SK-N-SH (cell line): ENCODE measurements around the gene ALDH7A1. TPM values are rescaled to one million over a fixed set of nuclear protein-coding genes. Genes with fewer than 3 reads are reported as not detected.

Experiments used
- CTCF ChIA-PET: fragments of 300-600, 350-600 bp; formaldehyde crosslinking; extraction: SDS; loops from one replicate; lab custom pipeline; 2021; lab: Yijun Ruan, JAX
- POLR2A ChIA-PET: fragments of 350-600 bp; sonication (Branson Sonifier 250); formaldehyde crosslinking; extraction: SDS; loops from one replicate; lab custom pipeline; 2020; ENCODE audit warnings: antibody characterized with exemption, inconsistent platforms; lab: Yijun Ruan, JAX
- DNase-seq: peaks from one replicate; pipeline ENCODE4 v3.0.0; 2012
- H2AFZ ChIP-seq: fragments of 200-600 bp; sonication (generic); 2 replicates; pipeline ENCODE4 v1.8.1; 2016; ENCODE audit warnings: antibody characterized with exemption, mild to moderate bottlenecking, low read depth
- H3F3A ChIP-seq: fragments of 200-600 bp; sonication (generic); replicated peaks from 2 replicates; pipeline ENCODE3; 2016; ENCODE audit warnings: antibody characterized with exemption, mild to moderate bottlenecking; ENCODE audit not compliant: insufficient read depth
- H3K27ac ChIP-seq, 2 experiments: fragments of 200-500 bp in 1 of 2; fragments of 200-600 bp in 1 of 2; sonication (Bioruptor generic) in 1 of 2; sonication (generic), shearing (Covaris generic) in 1 of 2; 2 replicates each; pipeline versions ENCODE4 v1.5.1 to v1.6.1; 2014 to 2016; ENCODE audit warnings: low read depth in 2 of 2, inconsistent platforms in 1 of 2, low read length in 1 of 2, mild to moderate bottlenecking in 1 of 2, mixed read lengths in 1 of 2
- H3K27me3 ChIP-seq: fragments of 200-600 bp; sonication (generic), shearing (Covaris generic); 2 replicates; pipeline ENCODE4 v1.6.1; 2016; ENCODE audit warnings: mixed run types; ENCODE audit not compliant: insufficient read depth
- H3K36me3 ChIP-seq, 2 experiments: fragments of 200-500 bp in 1 of 2; fragments of 200-600 bp in 1 of 2; sonication (Bioruptor generic) in 1 of 2; sonication (generic) in 1 of 2; replicated peaks in 1 of 2; 2 replicates each; pipeline versions ENCODE3 to v1.5.1; 2014 to 2016; ENCODE audit warnings: low read length in 1 of 2, mild to moderate bottlenecking in 1 of 2; ENCODE audit not compliant: insufficient read depth in 2 of 2, control insufficient read depth in 1 of 2
- H3K4me1 ChIP-seq, 2 experiments: fragments of 200-500 bp in 1 of 2; fragments of 200-600 bp in 1 of 2; sonication (Bioruptor generic) in 1 of 2; sonication (generic), shearing (Covaris generic) in 1 of 2; 2 replicates each; pipeline versions ENCODE4 v1.5.1 to v1.6.1; 2014 to 2016; ENCODE audit warnings: low read depth in 1 of 2, low read length in 1 of 2, mixed run types in 1 of 2; ENCODE audit not compliant: insufficient read depth in 2 of 2, control insufficient read depth in 1 of 2
- H3K4me2 ChIP-seq: fragments of 200-600 bp; sonication (generic), shearing (Covaris generic); 2 replicates; pipeline ENCODE4 v1.6.1; 2017; ENCODE audit warnings: mixed run types
- H3K4me3 ChIP-seq, 2 experiments: fragments of 200-500 bp in 1 of 2; fragments of 200-600 bp in 1 of 2; sonication (Bioruptor generic) in 1 of 2; sonication (generic), shearing (Covaris generic) in 1 of 2; 2 replicates each; pipeline versions ENCODE4 v1.5.1 to v1.8.1; 2014 to 2016; ENCODE audit warnings: low read depth in 2 of 2, inconsistent platforms in 1 of 2, low read length in 1 of 2, mild to moderate bottlenecking in 1 of 2, mixed read lengths in 1 of 2, moderate library complexity in 1 of 2
- H3K79me2 ChIP-seq: fragments of 200-600 bp; sonication (generic); 2 replicates; pipeline ENCODE4 v1.8.1; 2017; ENCODE audit warnings: mild to moderate bottlenecking; ENCODE audit not compliant: insufficient read depth
- H3K9ac ChIP-seq: fragments of 200-600 bp; sonication (generic); 2 replicates; pipeline ENCODE4 v1.6.1; 2017; ENCODE audit warnings: mixed run types
- H3K9me2 ChIP-seq: fragments of 200-600 bp; sonication (generic); 2 replicates; pipeline ENCODE4 v1.6.1; 2017; ENCODE audit warnings: mixed run types
- H3K9me3 ChIP-seq: fragments of 200-600 bp; sonication (generic); 2 replicates; pipeline ENCODE4 v1.6.1; 2017; ENCODE audit warnings: mixed run types, mild to moderate bottlenecking, moderate library complexity
- H4K20me1 ChIP-seq: fragments of 200-600 bp; sonication (generic); 2 replicates; pipeline ENCODE4 v1.6.1; 2017; ENCODE audit warnings: mild to moderate bottlenecking, mixed run types; ENCODE audit not compliant: insufficient read depth
- CHD2 ChIP-seq: fragments of 150-350 bp; IDR thresholded peaks from 2 replicates; pipeline ENCODE4 v1.6.1; 2018; ENCODE audit warnings: low read length; ENCODE audit not compliant: partially characterized antibody
- ELF1 ChIP-seq: IDR thresholded peaks from 2 replicates; pipeline ENCODE4 v1.4.0; 2012
- EP300 ChIP-seq, 2 experiments: IDR thresholded peaks; 2 replicates each; pipeline versions ENCODE4 v1.4.0 to v1.6.1; 2012; ENCODE audit warnings: borderline replicate concordance in 1 of 2, low read depth in 1 of 2, low read length in 1 of 2
- FOSL2 ChIP-seq: IDR thresholded peaks from 2 replicates; pipeline ENCODE4 v1.4.0; 2012; ENCODE audit warnings: low read depth, mild to moderate bottlenecking, moderate library complexity, borderline replicate concordance
- FOXJ3 ChIP-seq: sonication (generic); formaldehyde crosslinking; IDR thresholded peaks from 2 replicates; pipeline ENCODE4 v1.5.1; 2020; ENCODE audit warnings: mild to moderate bottlenecking, missing genetic modification reagents
- FOXM1 ChIP-seq: IDR thresholded peaks from 2 replicates; pipeline ENCODE4 v1.4.0; 2012; ENCODE audit warnings: low read depth, mild to moderate bottlenecking
- GATA2 ChIP-seq: sonication (generic); formaldehyde crosslinking; IDR thresholded peaks from 2 replicates; pipeline ENCODE4 v1.5.0; 2020; ENCODE audit warnings: mild to moderate bottlenecking, missing genetic modification reagents
- JUND ChIP-seq: IDR thresholded peaks from 2 replicates; pipeline ENCODE4 v1.4.0; 2012
- MXI1 ChIP-seq: IDR thresholded peaks from 2 replicates; pipeline ENCODE4 v1.6.1; 2012; ENCODE audit warnings: mild to moderate bottlenecking, low read depth, low read length, improper control_type of control experiment
- NFIC ChIP-seq: IDR thresholded peaks from 2 replicates; pipeline ENCODE4 v1.4.0; 2012; ENCODE audit warnings: borderline replicate concordance
- NRF1 ChIP-seq: IDR thresholded peaks from 2 replicates; pipeline ENCODE4 v1.6.1; 2012; ENCODE audit warnings: low read depth, mild to moderate bottlenecking, low read length
- RCOR1 ChIP-seq: fragments of 150-350 bp; IDR thresholded peaks from 2 replicates; pipeline ENCODE4 v1.6.1; 2017; ENCODE audit warnings: antibody characterized with exemption, low read length
- RXRA ChIP-seq: IDR thresholded peaks from 2 replicates; pipeline ENCODE4 v1.4.0; 2012; ENCODE audit warnings: low read depth, mild to moderate bottlenecking, borderline replicate concordance
- SMC3 ChIP-seq: IDR thresholded peaks from 2 replicates; pipeline ENCODE4 v1.6.1; 2012; ENCODE audit warnings: low read depth, low read length, improper control_type of control experiment
- TAF1 ChIP-seq: IDR thresholded peaks from 2 replicates; pipeline ENCODE4 v1.6.1; 2012; ENCODE audit warnings: low read depth, mild to moderate bottlenecking, low read length, moderate library complexity, borderline replicate concordance
- TEAD4 ChIP-seq: IDR thresholded peaks from 2 replicates; pipeline ENCODE4 v1.4.0; 2012; ENCODE audit warnings: mild to moderate bottlenecking, borderline replicate concordance; ENCODE audit not compliant: insufficient read depth
- YY1 ChIP-seq: IDR thresholded peaks from 2 replicates; pipeline ENCODE4 v1.4.0; 2012; ENCODE audit warnings: low read depth, mild to moderate bottlenecking
- WGBS: methylation state at CpG from one replicate; pipeline ENCODE4 v1.1.6; 2017; ENCODE audit warnings: low lambda C conversion rate; 5-methylcytosine and 5-hydroxymethylcytosine counted together
- polyA plus RNA-seq, 3 experiments: library from polyadenylated mRNA; depleted of rRNA; stranded (reverse); fragments of >200 nt; gene quantifications; 2 replicates each; pipeline ENCODE4 v1.2.3, GENCODE V29; 2012
- TF ChIP-seq, protein P1 (sequence below): fragments of 150-350 bp; IDR thresholded peaks from 2 replicates; pipeline ENCODE4 v1.6.1; 2017; ENCODE audit warnings: antibody characterized with exemption, low read length, low read depth, borderline replicate concordance
- TF ChIP-seq, protein P2 (sequence below): IDR thresholded peaks from 2 replicates; pipeline ENCODE4 v1.4.0; 2012; ENCODE audit warnings: low read depth, borderline replicate concordance
- TF ChIP-seq, protein P3 (sequence below): IDR thresholded peaks from 2 replicates; pipeline ENCODE4; 2012
- TF ChIP-seq, protein P4 (sequence below): IDR thresholded peaks from 2 replicates; pipeline ENCODE4 v1.4.0; 2012; ENCODE audit warnings: low read depth
- TF ChIP-seq, protein P5 (sequence below): IDR thresholded peaks from 2 replicates; pipeline ENCODE4 v1.4.0; 2012; ENCODE audit warnings: low read depth, borderline replicate concordance

ALDH7A1 gene
- polyA plus RNA-seq, 1 of the 3 experiments (the other 2 are of a cell fraction) = 44.5 TPM

DNA sequence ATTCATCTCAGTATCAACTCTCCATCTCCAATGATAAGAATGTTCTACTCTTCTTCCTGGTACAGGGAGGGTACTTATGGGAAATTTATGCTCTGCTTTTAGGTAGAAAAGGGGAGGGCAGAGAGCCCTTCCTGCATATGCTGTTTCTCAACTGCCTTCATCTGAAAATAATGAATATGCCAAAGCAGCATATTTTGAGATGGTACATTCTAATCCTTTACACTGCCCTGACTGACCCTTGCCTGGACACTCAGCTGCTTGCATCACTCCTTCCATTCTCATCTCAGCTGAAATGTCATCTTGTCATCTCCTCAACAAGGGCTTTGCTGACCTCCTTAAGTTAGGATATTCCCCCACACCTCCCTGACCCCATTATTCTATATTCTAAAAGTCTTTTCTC is 68.5 kb downstream of the ALDH7A1 start:
- no peaks in the 10 kb centered on the region for H4K20me1 ChIP-seq
- peaks cover 3 to 6% of the 10 kb centered on the region in 2 experiments; a peak in 1 of 4 replicates for H3K4me1 ChIP-seq
- no peak overlapping the region for H3K4me2 ChIP-seq
- no peaks in the 10 kb centered on the region for H3K9me2 ChIP-seq
- H3K4me3 ChIP-seq = no peak overlapping the region
- POLR2A ChIA-PET = no interaction called here
- H3F3A ChIP-seq = peaks cover 3% of the 10 kb centered on the region
- no peaks in the 10 kb centered on the region for H3K27me3 ChIP-seq
- no peaks in the 10 kb centered on the region for H3K9me3 ChIP-seq
- H3K27ac ChIP-seq = no peak overlapping the region
- no peaks in the 10 kb centered on the region for H3K79me2 ChIP-seq
- no peak overlapping the region for H3K9ac ChIP-seq
- no peak overlapping the region for H2AFZ ChIP-seq
- TF ChIP-seq TAF1 (no peak), FOXM1 (no peak), MXI1 (no peak), YY1 (no peak), FOXJ3 (no peak), SMC3 (no peak), NRF1 (no peak), EP300 (IDR thresholded peaks at IDR 0.05; ENCODE audit: borderline replicate concordance in 1 of 2, low read depth in 1 of 2, low read length in 1 of 2) (no peak), ELF1 (no peak), TEAD4 (no peak), FOSL2 (no peak), NFIC (no peak), GATA2 (no peak)
- TF ChIP-seq, protein P1, sequence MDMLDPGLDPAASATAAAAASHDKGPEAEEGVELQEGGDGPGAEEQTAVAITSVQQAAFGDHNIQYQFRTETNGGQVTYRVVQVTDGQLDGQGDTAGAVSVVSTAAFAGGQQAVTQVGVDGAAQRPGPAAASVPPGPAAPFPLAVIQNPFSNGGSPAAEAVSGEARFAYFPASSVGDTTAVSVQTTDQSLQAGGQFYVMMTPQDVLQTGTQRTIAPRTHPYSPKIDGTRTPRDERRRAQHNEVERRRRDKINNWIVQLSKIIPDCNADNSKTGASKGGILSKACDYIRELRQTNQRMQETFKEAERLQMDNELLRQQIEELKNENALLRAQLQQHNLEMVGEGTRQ = no peak
- TF ChIP-seq, protein P2, sequence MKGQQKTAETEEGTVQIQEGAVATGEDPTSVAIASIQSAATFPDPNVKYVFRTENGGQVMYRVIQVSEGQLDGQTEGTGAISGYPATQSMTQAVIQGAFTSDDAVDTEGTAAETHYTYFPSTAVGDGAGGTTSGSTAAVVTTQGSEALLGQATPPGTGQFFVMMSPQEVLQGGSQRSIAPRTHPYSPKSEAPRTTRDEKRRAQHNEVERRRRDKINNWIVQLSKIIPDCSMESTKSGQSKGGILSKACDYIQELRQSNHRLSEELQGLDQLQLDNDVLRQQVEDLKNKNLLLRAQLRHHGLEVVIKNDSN = no peak
- CTCF ChIA-PET = no interaction called here
- DNase-seq = no peak
- H3K36me3 ChIP-seq = no peaks in the 10 kb centered on the region

DNA sequence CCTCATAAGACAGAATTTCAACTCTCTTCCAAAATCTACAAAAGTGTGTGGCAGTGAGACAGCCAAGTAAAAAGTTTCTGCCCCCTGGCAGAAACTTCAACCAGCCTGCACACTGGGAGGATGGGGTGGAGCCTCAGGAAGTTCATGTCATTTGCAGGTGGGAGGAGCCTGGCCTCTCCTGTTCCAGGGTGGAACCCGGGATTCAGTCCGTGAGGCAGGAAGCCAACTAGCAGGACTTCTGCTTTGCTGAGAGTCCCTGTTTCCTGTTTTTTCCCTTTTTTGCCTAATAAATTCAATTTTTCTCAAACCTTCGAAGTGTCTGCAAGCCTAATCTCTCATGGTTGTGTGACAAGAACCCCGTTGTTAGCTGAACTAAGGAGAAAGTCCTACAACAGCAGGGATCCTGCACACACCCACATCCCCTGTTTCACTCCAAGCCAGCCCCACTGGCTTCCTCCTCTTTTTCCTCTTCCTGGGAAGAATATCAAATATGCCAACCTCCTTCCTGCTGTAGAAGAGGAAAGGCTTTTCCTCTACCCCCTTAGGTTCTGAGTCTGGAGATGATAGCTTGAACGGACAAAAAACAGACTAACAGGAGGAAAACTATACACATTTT is 69.3 kb downstream of the ALDH7A1 start:
- no peaks in the 10 kb centered on the region for H3F3A ChIP-seq
- no peaks in the 10 kb centered on the region for H3K27me3 ChIP-seq
- H3K4me2 ChIP-seq = no peak overlapping the region
- H3K9me2 ChIP-seq = no peaks in the 10 kb centered on the region
- no peaks in the 10 kb centered on the region for H3K36me3 ChIP-seq
- no peak overlapping the region for H3K4me3 ChIP-seq
- POLR2A ChIA-PET = no interaction called here
- TF ChIP-seq, protein P3, sequence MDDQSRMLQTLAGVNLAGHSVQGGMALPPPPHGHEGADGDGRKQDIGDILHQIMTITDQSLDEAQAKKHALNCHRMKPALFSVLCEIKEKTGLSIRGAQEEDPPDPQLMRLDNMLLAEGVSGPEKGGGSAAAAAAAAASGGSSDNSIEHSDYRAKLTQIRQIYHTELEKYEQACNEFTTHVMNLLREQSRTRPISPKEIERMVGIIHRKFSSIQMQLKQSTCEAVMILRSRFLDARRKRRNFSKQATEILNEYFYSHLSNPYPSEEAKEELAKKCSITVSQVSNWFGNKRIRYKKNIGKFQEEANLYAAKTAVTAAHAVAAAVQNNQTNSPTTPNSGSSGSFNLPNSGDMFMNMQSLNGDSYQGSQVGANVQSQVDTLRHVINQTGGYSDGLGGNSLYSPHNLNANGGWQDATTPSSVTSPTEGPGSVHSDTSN = no peak
- TF ChIP-seq RXRA (no peak), FOXM1 (no peak), TAF1 (no peak), FOSL2 (no peak), RCOR1 (no peak), CHD2 (no peak), ELF1 (no peak), JUND (no peak)
- TF ChIP-seq, protein P4, sequence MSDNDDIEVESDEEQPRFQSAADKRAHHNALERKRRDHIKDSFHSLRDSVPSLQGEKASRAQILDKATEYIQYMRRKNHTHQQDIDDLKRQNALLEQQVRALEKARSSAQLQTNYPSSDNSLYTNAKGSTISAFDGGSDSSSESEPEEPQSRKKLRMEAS = no peak
- TF ChIP-seq, protein P5, sequence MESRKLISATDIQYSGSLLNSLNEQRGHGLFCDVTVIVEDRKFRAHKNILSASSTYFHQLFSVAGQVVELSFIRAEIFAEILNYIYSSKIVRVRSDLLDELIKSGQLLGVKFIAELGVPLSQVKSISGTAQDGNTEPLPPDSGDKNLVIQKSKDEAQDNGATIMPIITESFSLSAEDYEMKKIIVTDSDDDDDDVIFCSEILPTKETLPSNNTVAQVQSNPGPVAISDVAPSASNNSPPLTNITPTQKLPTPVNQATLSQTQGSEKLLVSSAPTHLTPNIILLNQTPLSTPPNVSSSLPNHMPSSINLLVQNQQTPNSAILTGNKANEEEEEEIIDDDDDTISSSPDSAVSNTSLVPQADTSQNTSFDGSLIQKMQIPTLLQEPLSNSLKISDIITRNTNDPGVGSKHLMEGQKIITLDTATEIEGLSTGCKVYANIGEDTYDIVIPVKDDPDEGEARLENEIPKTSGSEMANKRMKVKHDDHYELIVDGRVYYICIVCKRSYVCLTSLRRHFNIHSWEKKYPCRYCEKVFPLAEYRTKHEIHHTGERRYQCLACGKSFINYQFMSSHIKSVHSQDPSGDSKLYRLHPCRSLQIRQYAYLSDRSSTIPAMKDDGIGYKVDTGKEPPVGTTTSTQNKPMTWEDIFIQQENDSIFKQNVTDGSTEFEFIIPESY = no peak
- no peak overlapping the region for H3K27ac ChIP-seq
- no peak overlapping the region for H2AFZ ChIP-seq
- no peak overlapping the region for H3K9ac ChIP-seq
- no peaks in the 10 kb centered on the region for H3K79me2 ChIP-seq
- 86% methylated on average over 4 of the region's 5 CpGs for WGBS
- no peak for DNase-seq
- no peaks in the 10 kb centered on the region for H4K20me1 ChIP-seq
- H3K9me3 ChIP-seq = no peaks in the 10 kb centered on the region
- H3K4me1 ChIP-seq = peaks cover 5 to 6% of the 10 kb centered on the region in 2 experiments; a peak in 2 of 4 replicates
- CTCF ChIA-PET = no interaction called here
